ENCODE results near the gene TLK1. TPM values are rescaled to one million over a fixed set of nuclear protein-coding genes. Genes with fewer than 3 reads are reported as not detected.

Gene TLK1
- total and polyA plus RNA-seq, 4 donors = 8.5 to 54.4 (median 27.3) TPM

- Histone ChIP-seq H3K9ac (ENCODE audit: insufficient read depth in 1 of 2, low read length in 2 of 2) (no peak overlapping the region), H3K27ac (ENCODE audit: low read depth in 1 of 2, low read length in 1 of 2) (no peak overlapping the region), H3K9me3 (ENCODE audit: control insufficient read depth in 4 of 4, insufficient read depth in 3 of 4, low read length in 3 of 4) (no peaks in the 10 kb centered on the region), H3K27me3 (ENCODE audit: control insufficient read depth in 3 of 3, insufficient read depth in 3 of 3, low read length in 2 of 3) (peaks cover 0 to 2% (median 0%) of the 10 kb centered on the region in 3 donors), H3K36me3 (ENCODE audit: control insufficient read depth in 4 of 4, insufficient read depth in 4 of 4, low read length in 4 of 4) (peaks cover 0 to 3% (median 0%) of the 10 kb centered on the region in 4 donors), H3K4me1 (ENCODE audit: control insufficient read depth in 5 of 5, insufficient read depth in 5 of 5, low read length in 5 of 5) (peaks cover 0 to 4% (median 0%) of the 10 kb centered on the region in 5 donors), H3K4me3 (peak overlapping the region; percentile 30)
- WGBS, 2 donors = 4 to 6% methylated on average over 12 of the region's 12 CpGs
- ATAC-seq (ENCODE audit: insufficient read depth, low FRiP score) = no peak
- DNase-seq = no peak
- no peak for TF ChIP-seq CTCF (IDR thresholded peaks at IDR 0.05; ENCODE audit: control extremely low read depth, extremely low read depth)
Observed at GRCh38 chr2:170973225-170973491, 187.5 kb downstream of the TLK1 start.

- Histone ChIP-seq H3K27me3 (ENCODE audit: control insufficient read depth in 3 of 3, insufficient read depth in 3 of 3, low read length in 2 of 3) (peaks cover 0 to 2% (median 0%) of the 10 kb centered on the region in 3 donors), H3K27ac (ENCODE audit: low read depth in 1 of 2, low read length in 1 of 2) (no peak overlapping the region), H3K9me3 (ENCODE audit: control insufficient read depth in 4 of 4, insufficient read depth in 3 of 4, low read length in 3 of 4) (no peaks in the 10 kb centered on the region), H3K36me3 (ENCODE audit: control insufficient read depth in 4 of 4, insufficient read depth in 4 of 4, low read length in 4 of 4) (peaks cover 0 to 8% (median 0%) of the 10 kb centered on the region in 4 donors), H3K9ac (ENCODE audit: insufficient read depth in 1 of 2, low read length in 2 of 2) (no peak overlapping the region), H3K4me3 (no peak overlapping the region), H3K4me1 (ENCODE audit: control insufficient read depth in 5 of 5, insufficient read depth in 5 of 5, low read length in 5 of 5) (peaks cover 0 to 4% (median 0%) of the 10 kb centered on the region in 5 donors)
- 83 to 87% methylated on average over 20 of the region's 20 CpGs for WGBS, 2 donors
- no peak for TF ChIP-seq CTCF (IDR thresholded peaks at IDR 0.05; ENCODE audit: control extremely low read depth, extremely low read depth)
- DNase-seq = no peak
- ATAC-seq (ENCODE audit: insufficient read depth, low FRiP score) = no peak
Observed at GRCh38 chr2:170972296-170973224, 188.1 kb downstream of the TLK1 start.

- WGBS, 2 donors = 85 to 88% methylated on average over 3 of the region's 3 CpGs
- no peak for ATAC-seq (ENCODE audit: insufficient read depth, low FRiP score)
- Histone ChIP-seq H3K36me3 (ENCODE audit: control insufficient read depth in 4 of 4, insufficient read depth in 4 of 4, low read length in 4 of 4) (peaks cover 0 to 15% (median 10%) of the 10 kb centered on the region in 4 donors), H3K9me3 (ENCODE audit: control insufficient read depth in 4 of 4, insufficient read depth in 3 of 4, low read length in 3 of 4) (no peaks in the 10 kb centered on the region), H3K9ac (ENCODE audit: insufficient read depth in 1 of 2, low read length in 2 of 2) (no peak overlapping the region), H3K4me3 (no peak overlapping the region), H3K27ac (ENCODE audit: low read depth in 1 of 2, low read length in 1 of 2) (no peak overlapping the region), H3K4me1 (ENCODE audit: control insufficient read depth in 5 of 5, insufficient read depth in 5 of 5, low read length in 5 of 5) (peaks cover 0 to 4% (median 0%) of the 10 kb centered on the region in 5 donors), H3K27me3 (ENCODE audit: control insufficient read depth in 3 of 3, insufficient read depth in 3 of 3, low read length in 2 of 3) (peaks cover 0 to 2% (median 0%) of the 10 kb centered on the region in 3 donors)
- DNase-seq = no peak
- TF ChIP-seq CTCF (IDR thresholded peaks at IDR 0.05; ENCODE audit: control extremely low read depth, extremely low read depth) = no peak
Observed at GRCh38 chr2:170971071-170971470, 189.6 kb downstream of the TLK1 start.

Measured in lung (tissue), 12 donors.